Ovary (tissue), 3 donors: ENCODE results near the gene FMC1.

ENCODE experiments used
- POLR2A ChIP-seq: fragments of 450-650 bp; IDR thresholded peaks from one replicate; pipeline ENCODE4 v1.6.1; 2017; ENCODE audit warnings: antibody characterized with exemption, mild to moderate bottlenecking, moderate library complexity
- TF ChIP-seq, protein P1 (sequence below), 3 donors: fragments of 450-650 bp in 2 of 3; fragments of 200-600 bp in 1 of 3; IDR thresholded peaks; one replicate each; pipeline versions ENCODE4 v1.5.1 to v1.8.0; 2016 to 2022; ENCODE audit warnings: antibody characterized with exemption in 3 of 3, mild to moderate bottlenecking in 1 of 3
- donor health status: DM: no; HTN: no; CAD: no.

- TF ChIP-seq, protein P1, sequence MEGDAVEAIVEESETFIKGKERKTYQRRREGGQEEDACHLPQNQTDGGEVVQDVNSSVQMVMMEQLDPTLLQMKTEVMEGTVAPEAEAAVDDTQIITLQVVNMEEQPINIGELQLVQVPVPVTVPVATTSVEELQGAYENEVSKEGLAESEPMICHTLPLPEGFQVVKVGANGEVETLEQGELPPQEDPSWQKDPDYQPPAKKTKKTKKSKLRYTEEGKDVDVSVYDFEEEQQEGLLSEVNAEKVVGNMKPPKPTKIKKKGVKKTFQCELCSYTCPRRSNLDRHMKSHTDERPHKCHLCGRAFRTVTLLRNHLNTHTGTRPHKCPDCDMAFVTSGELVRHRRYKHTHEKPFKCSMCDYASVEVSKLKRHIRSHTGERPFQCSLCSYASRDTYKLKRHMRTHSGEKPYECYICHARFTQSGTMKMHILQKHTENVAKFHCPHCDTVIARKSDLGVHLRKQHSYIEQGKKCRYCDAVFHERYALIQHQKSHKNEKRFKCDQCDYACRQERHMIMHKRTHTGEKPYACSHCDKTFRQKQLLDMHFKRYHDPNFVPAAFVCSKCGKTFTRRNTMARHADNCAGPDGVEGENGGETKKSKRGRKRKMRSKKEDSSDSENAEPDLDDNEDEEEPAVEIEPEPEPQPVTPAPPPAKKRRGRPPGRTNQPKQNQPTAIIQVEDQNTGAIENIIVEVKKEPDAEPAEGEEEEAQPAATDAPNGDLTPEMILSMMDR (IDR thresholded peaks at IDR 0.05), result no peak
- no peak for TF ChIP-seq POLR2A
These were observed 41.8 kb upstream of the FMC1 start for GRCh38 chr7:139299296-139299695.
